Stimulated activated CD8-positive, alpha-beta memory T cell treated with anti-CD3 and anti-CD28 coated beads, Interleukin-2, amount 100 ng/mL, for 48 hours (primary cell): ENCODE measurements around the gene FBXL20.
"Not testable (repeated sequence)": the region's sequence is repeated elsewhere in the genome, so short reads cannot be mapped to it uniquely, and the experiment has no call there.

Experiments
- DNase-seq, 2 donors: peaks; one replicate each; pipeline ENCODE4 v3.0.0-alpha.2; 2020; ENCODE audit warnings: low read depth in 2 of 2

The FBXL20 gene

GRCh38 chr17:39328815-39329214 lies 72.6 kb downstream of the FBXL20 start:
- no peak for DNase-seq

GRCh38 chr17:39327109-39327508 lies 74.3 kb downstream of the FBXL20 start:
- no peak for DNase-seq

GRCh38 chr17:39325528-39326240 lies 75.7 kb downstream of the FBXL20 start:
- no peak for DNase-seq

GRCh38 chr17:39318636-39319035 lies 82.8 kb downstream of the FBXL20 start:
- no peak for DNase-seq

- no peak for DNase-seq
These were observed 94.8 kb downstream of the FBXL20 start for GRCh38 chr17:39306509-39307212.

GRCh38 chr17:39305978-39306377 lies 95.4 kb downstream of the FBXL20 start:
- no peak for DNase-seq

- DNase-seq: no peak
These were observed 97.2 kb downstream of the FBXL20 start for GRCh38 chr17:39304188-39304587.

GRCh38 chr17:39294060-39294459 lies 107.4 kb downstream of the FBXL20 start:
- DNase-seq: no peak

GRCh38 chr17:39292546-39292945 lies 108.9 kb downstream of the FBXL20 start:
- not testable (repeated sequence) for DNase-seq

GRCh38 chr17:39286513-39286912 lies 114.9 kb downstream of the FBXL20 start:
- not testable (repeated sequence) for DNase-seq

- no peak for DNase-seq
These were observed 116.7 kb downstream of the FBXL20 start for GRCh38 chr17:39284685-39285084.

- no peak for DNase-seq
These were observed 117.5 kb downstream of the FBXL20 start for GRCh38 chr17:39283896-39284295.

- no peak for DNase-seq
These were observed 118.3 kb downstream of the FBXL20 start for GRCh38 chr17:39283098-39283497.

- DNase-seq: no peak
These were observed 119.6 kb downstream of the FBXL20 start for GRCh38 chr17:39281806-39282205.

GRCh38 chr17:39278246-39278645 lies 123.2 kb downstream of the FBXL20 start:
- not testable (repeated sequence) for DNase-seq

- DNase-seq: no peak
These were observed 124.3 kb downstream of the FBXL20 start for GRCh38 chr17:39277110-39277509.

GRCh38 chr17:39276113-39276512 lies 125.3 kb downstream of the FBXL20 start:
- no peak for DNase-seq

- DNase-seq: no peak
These were observed 129.9 kb downstream of the FBXL20 start for GRCh38 chr17:39271546-39271945.

GRCh38 chr17:39270923-39271322 lies 130.5 kb downstream of the FBXL20 start:
- no peak for DNase-seq

GRCh38 chr17:39264119-39264518 lies 137.3 kb downstream of the FBXL20 start:
- no peak for DNase-seq

- no peak for DNase-seq
These were observed 140.1 kb downstream of the FBXL20 start for GRCh38 chr17:39261286-39261685.

- DNase-seq: no peak
These were observed 148.5 kb downstream of the FBXL20 start for GRCh38 chr17:39252788-39253460.

GRCh38 chr17:39251997-39252396 lies 149.4 kb downstream of the FBXL20 start:
- no peak for DNase-seq
